Naive thymus-derived CD4-positive, alpha-beta T cell (primary cell): ENCODE data around the gene OTOP2. TPM values are rescaled to one million over a fixed set of nuclear protein-coding genes. Genes with fewer than 3 reads are reported as not detected.

ENCODE experiments used
- ATAC-seq: fragments of 150-1000 bp; cut with Tn5 transposase; 2 replicates; pipeline ENCODE4 v1.10.0; 2021; ENCODE audit warnings: mild to moderate bottlenecking, moderate library complexity
- CTCF ChIA-PET: fragments of 350-600 bp; sonication (Branson Sonifier 250); formaldehyde crosslinking; loops from one replicate; lab custom pipeline; 2021; ENCODE audit warnings: antibody characterized with exemption; lab: Charles Lee
- POLR2A ChIA-PET: fragments of 350-600 bp; sonication (Branson Sonifier 250); formaldehyde crosslinking; loops from one replicate; lab custom pipeline; 2021; ENCODE audit warnings: antibody characterized with exemption, inconsistent platforms; lab: Charles Lee
- DNase-seq, 9 donors: peaks; one replicate each; pipeline versions ENCODE4 v3.0.0 to v3.0.0-alpha.2; 2020 to 2022; ENCODE audit warnings: mixed read lengths in 1 of 9
- H3K27ac ChIP-seq: one replicate; pipeline ENCODE4 v1.7.0; 2013; ENCODE audit warnings: mild to moderate bottlenecking, low read depth, low read length, moderate library complexity
- H3K27me3 ChIP-seq, 2 donors: one replicate each; pipeline ENCODE4 v1.7.0; 2013; ENCODE audit warnings: low read length in 2 of 2, mild to moderate bottlenecking in 2 of 2, moderate library complexity in 2 of 2; ENCODE audit not compliant: control insufficient read depth in 2 of 2, insufficient read depth in 2 of 2
- H3K36me3 ChIP-seq, 3 experiments: 1 replicate in 2 of 3; 2 replicates in 1 of 3; pipeline ENCODE4 v1.7.0; 2013; ENCODE audit warnings: low read length in 3 of 3, mild to moderate bottlenecking in 3 of 3, moderate library complexity in 1 of 3; ENCODE audit not compliant: insufficient read depth in 3 of 3, control insufficient read depth in 2 of 3
- H3K4me1 ChIP-seq, 2 donors: one replicate each; pipeline ENCODE4 v1.7.0; 2013; ENCODE audit warnings: low read length in 2 of 2, mild to moderate bottlenecking in 2 of 2, moderate library complexity in 1 of 2; ENCODE audit not compliant: control insufficient read depth in 2 of 2, insufficient read depth in 2 of 2
- H3K4me3 ChIP-seq: 2 replicates; pipeline ENCODE4 v1.7.0; 2013; ENCODE audit warnings: mild to moderate bottlenecking, low read length
- H3K9me3 ChIP-seq, 3 experiments: 1 replicate in 2 of 3; 2 replicates in 1 of 3; pipeline ENCODE4 v1.7.0; 2013; ENCODE audit warnings: low read length in 3 of 3; ENCODE audit not compliant: control insufficient read depth in 2 of 3
- H3K27ac Mint-ChIP-seq, 9 donors: one replicate each; pipeline ENCODE4 v1.8.0; 2020 to 2022; ENCODE audit warnings: mixed read lengths in 9 of 9, mild to moderate bottlenecking in 8 of 9, moderate library complexity in 5 of 9, inconsistent platforms in 2 of 9
- H3K27me3 Mint-ChIP-seq, 5 donors: one replicate each; pipeline ENCODE4 v1.8.0; 2021 to 2022; ENCODE audit warnings: mixed read lengths in 5 of 5, mild to moderate bottlenecking in 1 of 5
- H3K36me3 Mint-ChIP-seq, 5 donors: one replicate each; pipeline ENCODE4 v1.8.0; 2020 to 2022; ENCODE audit warnings: mixed read lengths in 5 of 5, mild to moderate bottlenecking in 3 of 5, inconsistent platforms in 1 of 5
- H3K4me1 Mint-ChIP-seq, 7 donors: one replicate each; pipeline ENCODE4 v1.8.0; 2020 to 2022; ENCODE audit warnings: mixed read lengths in 7 of 7, mild to moderate bottlenecking in 3 of 7, inconsistent platforms in 1 of 7
- H3K4me3 Mint-ChIP-seq, 10 donors: one replicate each; pipeline ENCODE4 v1.8.0; 2020 to 2022; ENCODE audit warnings: mild to moderate bottlenecking in 10 of 10, mixed read lengths in 10 of 10, moderate library complexity in 6 of 10, inconsistent platforms in 2 of 10
- H3K9me3 Mint-ChIP-seq, 11 donors: one replicate each; pipeline ENCODE4 v1.8.0; 2020 to 2022; ENCODE audit warnings: mixed read lengths in 11 of 11, mild to moderate bottlenecking in 4 of 11, inconsistent platforms in 1 of 11, moderate library complexity in 1 of 11
- intact Hi-C, 2 donors: fragments of 100-400 bp; cut with micrococcal nuclease; formaldehyde crosslinking; loops; one replicate each; pipeline ENCODE4 v1.15.1; 2023
- polyA plus RNA-seq, 2 donors: library from polyadenylated mRNA; unstranded; fragments of 300-500 nt; fragmentation: Illumina TruSeq; gene quantifications; one replicate each; pipeline ENCODE4 v1.2.3, GENCODE V29; 2021
- total RNA-seq, 6 experiments: library from RNA in 5 of 6; stranded (reverse) in 5 of 6; gene quantifications; 1 replicate in 5 of 6; 2 replicates in 1 of 6; pipeline ENCODE4 v1.2.3 and lab custom pipeline; 2021 to 2026

OTOP2 gene
- not detected for total RNA-seq
- not detected for polyA plus RNA-seq
- not detected for total RNA-seq (lab: John Stamatoyannopoulos, UW)

- Mint-ChIP-seq H3K9me3 (peaks cover 0 to 2% (median 0%) of the 10 kb centered on the region in 11 donors), H3K4me3 (peak within 1 kb of the TSS; percentile 35 to 76 (median 62)), H3K27ac (peak within 1 kb of the TSS in 1 of 9 donors; percentile 48), H3K36me3 (peaks cover 0 to 3% (median 0%) of the 10 kb centered on the region in 5 donors), H3K4me1 (peaks cover 2 to 21% (median 6%) of the 10 kb centered on the region in 7 donors), H3K27me3 (peaks cover 37 to 73% (median 44%) of the 10 kb centered on the region in 5 donors)
- H3K9me3 ChIP-seq = no peaks in the 10 kb centered on the region
- H3K4me1 ChIP-seq = peaks cover 3 to 12% of the 10 kb centered on the region in 2 donors
- ChIA-PET POLR2A (no interaction called here), CTCF (interaction anchor here (0.5 to 2.5 kb wide), 7 partner anchors 9 to 278 kb away, joined by 3 to 11 read pairs (median 4); partner anchors contain the start of gene MRPL58)
- intact Hi-C loops = no loop called here
- peaks cover 0 to 11% of the 10 kb centered on the region in 2 donors for H3K27me3 ChIP-seq
- ATAC-seq (peak; percentile 38), DNase-seq (peak in 3 of 9 donors; percentile 18 to 20 (median 18))
- H3K27ac ChIP-seq = no peak within 1 kb of the TSS
- H3K4me3 ChIP-seq = no peak within 1 kb of the TSS
- H3K36me3 ChIP-seq = no peaks in the 10 kb centered on the region
Measured at GRCh38 chr17:74924250-74924948, at the start of gene OTOP2. TSS of gene OTOP2 (plus strand) at chr17:74924273. CDS start at chr17:74924633, 360 bp downstream.

GRCh38 chr17:74874615-74875037 is 49.4 kb upstream of the OTOP2 start:
- Histone ChIP-seq H3K27ac (no peak overlapping the region), H3K4me3 (no peak overlapping the region), H3K9me3 (no peaks in the 10 kb centered on the region), H3K27me3 (no peaks in the 10 kb centered on the region), H3K4me1 (peaks cover 11 to 14% of the 10 kb centered on the region in 2 donors), H3K36me3 (no peaks in the 10 kb centered on the region)
- ChIA-PET POLR2A (no interaction called here), CTCF (interaction anchor here (1.1 to 2.4 kb wide), 2 partner anchors 10 to 83 kb away, joined by 3 to 10 read pairs; no protein-coding TSS in a partner anchor)
- peak overlapping the region in 1 of 10 donors; percentile 13 for H3K4me3 Mint-ChIP-seq
- H3K27ac Mint-ChIP-seq = peak overlapping the region in 1 of 9 donors; percentile 19
- peaks cover 0 to 3% (median 0%) of the 10 kb centered on the region in 5 donors for H3K27me3 Mint-ChIP-seq
- peaks cover 0 to 6% (median 0%) of the 10 kb centered on the region in 5 donors for H3K36me3 Mint-ChIP-seq
- intact Hi-C loops = loop anchor here in 1 of 2 donors (5.0 kb wide), 1 partner anchor 793 kb away; the partner anchor contains the start of genes RECQL5 and SAP30BP
- ATAC-seq (no peak), DNase-seq (no peak)
- peaks cover 0 to 2% (median 0%) of the 10 kb centered on the region in 11 donors for H3K9me3 Mint-ChIP-seq
- H3K4me1 Mint-ChIP-seq = peaks cover 18 to 33% (median 23%) of the 10 kb centered on the region in 7 donors

GRCh38 chr17:74875155-74875976 is 48.7 kb upstream of the OTOP2 start:
- DNase-seq (no peak), ATAC-seq (no peak)
- intact Hi-C loops = no loop called here
- CTCF ChIA-PET = interaction anchor here (0.5 to 2.4 kb wide), 3 partner anchors 10 to 144 kb away, joined by 3 to 10 read pairs (median 5); no protein-coding TSS in a partner anchor
- POLR2A ChIA-PET = no interaction called here
- no peaks in the 10 kb centered on the region for H3K27me3 ChIP-seq
- H3K4me3 Mint-ChIP-seq = peak overlapping the region in 3 of 10 donors; percentile 13 to 46 (median 41)
- H3K27ac ChIP-seq = no peak overlapping the region
- no peaks in the 10 kb centered on the region for H3K9me3 ChIP-seq
- peaks cover 11 to 14% of the 10 kb centered on the region in 2 donors for H3K4me1 ChIP-seq
- H3K4me1 Mint-ChIP-seq = peaks cover 18 to 33% (median 24%) of the 10 kb centered on the region in 7 donors
- H3K27me3 Mint-ChIP-seq = peaks cover 0 to 3% (median 0%) of the 10 kb centered on the region in 5 donors
- H3K36me3 ChIP-seq = no peaks in the 10 kb centered on the region
- H3K4me3 ChIP-seq = no peak overlapping the region
- H3K27ac Mint-ChIP-seq = peak overlapping the region in 3 of 9 donors; percentile 7 to 34 (median 19)
- peaks cover 0 to 2% (median 0%) of the 10 kb centered on the region in 11 donors for H3K9me3 Mint-ChIP-seq
- H3K36me3 Mint-ChIP-seq = peaks cover 0 to 6% (median 0%) of the 10 kb centered on the region in 5 donors

- Histone ChIP-seq H3K27me3 (no peaks in the 10 kb centered on the region), H3K36me3 (no peaks in the 10 kb centered on the region), H3K27ac (no peak overlapping the region), H3K9me3 (no peaks in the 10 kb centered on the region), H3K4me3 (no peak overlapping the region), H3K4me1 (peaks cover 11 to 14% of the 10 kb centered on the region in 2 donors)
- Mint-ChIP-seq H3K9me3 (peaks cover 0 to 2% (median 0%) of the 10 kb centered on the region in 11 donors), H3K4me1 (peaks cover 18 to 30% (median 22%) of the 10 kb centered on the region in 7 donors), H3K36me3 (peaks cover 0 to 5% (median 0%) of the 10 kb centered on the region in 5 donors), H3K27ac (no peak overlapping the region), H3K27me3 (peaks cover 0 to 3% (median 0%) of the 10 kb centered on the region in 5 donors), H3K4me3 (no peak overlapping the region)
- DNase-seq (no peak), ATAC-seq (no peak)
- CTCF ChIA-PET = interaction anchor here (0.5 to 1.1 kb wide), 2 partner anchors 85 to 143 kb away, joined by 3 to 5 read pairs; no protein-coding TSS in a partner anchor
- POLR2A ChIA-PET = no interaction called here
- intact Hi-C loops = no loop called here
Measured at GRCh38 chr17:74875977-74876593, 48.0 kb upstream of the OTOP2 start.

- H3K36me3 Mint-ChIP-seq = no peaks in the 10 kb centered on the region
- H3K4me3 Mint-ChIP-seq = no peak overlapping the region
- DNase-seq = no peak
- peaks cover 0 to 4% (median under 1%) of the 10 kb centered on the region in 5 donors for H3K27me3 Mint-ChIP-seq
- H3K27me3 ChIP-seq = no peaks in the 10 kb centered on the region
- H3K4me3 ChIP-seq = no peak overlapping the region
- H3K27ac Mint-ChIP-seq = no peak overlapping the region
- H3K9me3 ChIP-seq = no peaks in the 10 kb centered on the region
- no peak overlapping the region for H3K27ac ChIP-seq
- POLR2A ChIA-PET = interaction anchor here (0.6 kb wide), 1 partner anchor 425 kb away, joined by 5 read pairs; no protein-coding TSS in a partner anchor
- ATAC-seq = no peak
- intact Hi-C loops = no loop called here
- CTCF ChIA-PET = interaction anchor here (0.5 to 0.6 kb wide), 2 partner anchors 21 to 215 kb away, joined by 3 to 4 read pairs; no protein-coding TSS in a partner anchor
- H3K9me3 Mint-ChIP-seq = peaks cover 0 to 2% (median 0%) of the 10 kb centered on the region in 11 donors
- H3K4me1 Mint-ChIP-seq = peaks cover 4 to 15% (median 6%) of the 10 kb centered on the region in 7 donors
- H3K36me3 ChIP-seq = no peaks in the 10 kb centered on the region
- H3K4me1 ChIP-seq = peaks cover 3 to 5% of the 10 kb centered on the region in 2 donors
Measured at GRCh38 chr17:74877592-74878548, 46.2 kb upstream of the OTOP2 start.
